Mesenteric fat pad (tissue), 1 donor: ENCODE results near the gene F8. TPM values are rescaled to one million over a fixed set of nuclear protein-coding genes. Genes with fewer than 3 reads are reported as not detected.

Experiments used
- DNase-seq: peaks from one replicate; pipeline ENCODE4 v3.0.0-alpha.2; 2020; ENCODE audit warnings: low spot score
- long read RNA-seq: library from polyadenylated mRNA; unstranded; transcript quantifications from one replicate; pipeline ENCODE4 v2.0.0, GENCODE V29; 2020
- total RNA-seq: library from RNA; stranded (reverse); fragmentation: NEBNext Ultra II Directional; extraction: Animal tissue kit (Norgen Biotek cat#: 25700); gene quantifications from one replicate; pipeline ENCODE4 v1.2.1, GENCODE V29; 2021
- donor health status: DM: yes; HTN: yes; CAD: no.

Gene F8
- total RNA-seq: 43.5 TPM
- long read RNA-seq, transcript F8-201 (5 exons, 2,620 nt): major isoform, 21 of 103 reads
- long read RNA-seq, partial matches to known transcripts: 39 of 103 reads
- long read RNA-seq, other reads (novel, unspliced or antisense): 43 of 103 reads

DNA sequence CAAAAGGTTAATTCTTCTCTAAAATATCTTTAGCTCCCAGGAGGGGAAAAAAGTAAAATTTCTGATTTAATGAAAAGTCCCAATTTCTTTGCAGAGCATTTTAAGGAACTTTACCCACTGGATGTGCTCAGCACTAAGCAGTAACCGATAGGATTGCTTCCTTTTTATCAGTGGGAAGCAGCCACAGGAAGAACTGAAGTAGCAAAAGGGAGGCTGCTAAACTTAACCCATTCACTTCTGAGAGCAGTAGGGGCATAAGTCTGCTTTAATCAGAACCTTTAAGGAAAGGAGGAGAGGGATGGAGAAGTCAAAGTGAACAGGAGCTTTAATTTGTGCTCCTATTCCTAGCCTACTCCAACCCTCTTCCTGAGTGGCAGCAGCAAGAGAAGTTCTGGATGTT is at the start of gene F8:
Gene F8, minus strand, starts transcription at position 139 of the 400 bp plus-strand sequence. CDS start 171 bp downstream, outside the sequence.
- no peak for DNase-seq

GRCh38 chrX:155071694-155072280 is 49.3 kb upstream of the F8 start:
- no peak for DNase-seq

GRCh38 chrX:155070975-155071693 is 48.6 kb upstream of the F8 start, which contains the start of the genes BRCC3, CMC4 and MTCP1:
Gene BRCC3 (plus strand): TSS chrX:155071508. CDS start chrX:155071528, 20 bp downstream.
Gene CMC4 (minus strand): TSS chrX:155071136. CDS start chrX:155064023, 7,113 bp downstream.
Gene MTCP1 (minus strand): TSS chrX:155071136. CDS start chrX:155066010, 5,126 bp downstream.
- DNase-seq: peak; percentile 94

- DNase-seq: no peak
These were observed 48.1 kb upstream of the F8 start for GRCh38 chrX:155070663-155070974.

DNA sequence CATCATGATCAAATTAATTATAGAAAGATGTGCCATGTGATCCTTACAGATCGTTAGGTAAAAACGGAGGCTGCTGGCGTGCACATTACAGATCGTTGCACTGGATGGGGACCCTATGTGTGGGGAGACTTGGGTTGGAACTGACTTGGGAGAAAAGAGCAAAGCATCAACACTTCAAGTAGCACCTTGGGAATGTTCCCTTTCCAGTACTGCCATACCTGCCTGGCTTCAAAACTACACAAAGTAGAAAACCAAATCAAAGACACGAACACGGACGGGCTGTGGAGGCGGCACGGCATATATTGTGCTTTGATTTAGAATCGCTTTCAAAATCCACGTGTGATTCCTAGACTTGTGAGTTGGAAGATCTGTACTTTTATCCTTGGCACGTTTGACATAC is 47.5 kb upstream of the F8 start:
- no peak for DNase-seq

DNA sequence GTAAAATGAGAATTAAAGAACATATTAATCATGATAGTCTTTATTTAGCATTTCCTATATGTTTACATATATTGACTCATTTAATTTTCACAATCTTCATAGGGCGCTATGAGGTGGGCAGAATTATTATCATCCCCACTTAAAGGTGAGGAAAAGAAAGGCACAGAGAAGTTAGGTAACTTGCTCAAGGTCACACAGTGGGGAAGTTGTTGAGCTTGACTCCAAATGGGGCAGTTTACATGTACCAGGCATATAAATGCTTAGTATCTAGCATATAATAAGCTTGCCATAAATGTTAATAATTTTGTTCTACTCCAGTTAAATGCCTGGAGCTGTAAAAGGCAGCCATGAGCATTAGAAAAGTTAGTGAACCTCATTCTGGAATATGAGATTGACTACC is 46.9 kb upstream of the F8 start:
- no peak for DNase-seq

DNA sequence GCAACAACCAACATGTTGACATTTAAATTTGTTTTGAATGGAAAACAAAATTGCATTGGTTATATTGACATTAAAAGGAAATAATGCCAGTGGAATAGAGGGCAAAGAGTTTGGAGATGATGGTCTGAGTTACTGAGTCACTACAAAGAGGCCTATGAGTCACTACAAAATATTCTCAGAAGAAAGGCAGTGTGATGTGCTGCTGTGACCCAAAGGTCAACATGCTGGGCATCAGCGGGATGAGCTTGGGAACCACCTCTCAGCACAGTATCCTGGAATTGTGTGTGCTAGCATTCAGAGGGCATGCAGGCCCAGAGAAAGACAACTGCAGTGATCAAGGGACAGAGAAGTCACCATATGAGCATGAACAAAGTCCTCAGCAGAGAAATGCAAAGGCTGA is 45.6 kb upstream of the F8 start:
- DNase-seq: no peak

- DNase-seq: no peak
These were observed 42.7 kb upstream of the F8 start for GRCh38 chrX:155065035-155065734.

DNA sequence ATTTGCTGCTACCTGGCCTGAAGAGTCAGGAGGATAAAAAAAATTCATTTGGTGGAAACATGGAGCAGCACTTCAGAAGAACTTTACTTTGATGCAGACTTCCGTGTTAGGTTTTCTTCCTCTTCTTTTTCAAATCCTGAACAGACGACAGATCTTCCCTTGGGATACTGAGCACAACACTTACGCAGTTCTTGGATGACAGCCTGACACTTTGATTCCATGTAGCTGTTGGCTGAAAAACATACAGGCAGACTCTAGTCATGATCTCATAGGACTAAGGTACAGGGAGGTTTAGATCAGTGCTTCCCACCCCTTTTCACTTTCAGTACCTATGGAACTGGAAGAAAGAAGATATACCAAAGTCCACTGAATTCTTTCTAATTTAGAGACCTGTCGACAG is 39.2 kb upstream of the F8 start:
- no peak for DNase-seq

- DNase-seq: no peak
These were observed 34.6 kb upstream of the F8 start for GRCh38 chrX:155056877-155057792.

DNA sequence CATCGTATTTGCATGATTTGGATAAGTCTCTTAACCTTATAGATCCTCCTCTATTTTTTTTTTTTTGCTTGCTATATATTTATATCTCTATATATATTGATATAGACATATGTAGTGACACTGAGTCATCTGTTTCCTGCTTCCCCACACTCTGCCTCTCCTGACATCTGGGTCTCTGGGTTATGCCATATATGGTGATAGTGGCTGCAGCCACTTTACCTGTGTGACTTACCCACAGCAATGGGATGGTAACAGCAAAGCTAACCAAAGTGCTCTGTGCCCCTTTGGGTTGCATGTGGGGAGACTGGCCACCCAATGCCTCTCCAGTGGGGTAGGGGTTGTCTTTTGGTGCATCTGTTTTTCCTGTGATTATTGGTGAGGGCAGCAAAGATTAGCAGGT is 33.9 kb upstream of the F8 start:
- no peak for DNase-seq

- DNase-seq: no peak
These were observed 33.0 kb upstream of the F8 start for GRCh38 chrX:155055494-155055893.

DNA sequence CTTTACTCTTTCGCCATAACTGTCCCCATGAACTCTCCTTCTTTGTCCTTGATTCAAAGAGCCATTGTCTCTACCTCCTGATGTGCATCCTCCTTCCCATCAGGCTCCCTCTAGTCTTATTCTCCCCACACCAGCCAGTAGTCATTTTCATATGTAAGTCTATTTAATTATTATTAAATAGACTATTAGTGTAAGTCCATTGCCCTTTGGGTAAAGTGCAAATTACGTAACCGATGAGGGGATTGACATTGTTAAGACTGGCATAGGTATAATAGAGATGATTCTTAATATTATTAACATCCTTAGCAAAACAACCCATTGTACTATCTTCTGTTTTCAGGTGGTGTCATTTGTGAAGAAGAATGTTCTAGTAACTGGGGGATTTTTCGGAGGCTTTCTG is 31.7 kb upstream of the F8 start:
- no peak for DNase-seq

- no peak for DNase-seq
These were observed 31.1 kb upstream of the F8 start for GRCh38 chrX:155053656-155054055.

- DNase-seq: no peak
These were observed 30.4 kb upstream of the F8 start for GRCh38 chrX:155052738-155053498.

DNA sequence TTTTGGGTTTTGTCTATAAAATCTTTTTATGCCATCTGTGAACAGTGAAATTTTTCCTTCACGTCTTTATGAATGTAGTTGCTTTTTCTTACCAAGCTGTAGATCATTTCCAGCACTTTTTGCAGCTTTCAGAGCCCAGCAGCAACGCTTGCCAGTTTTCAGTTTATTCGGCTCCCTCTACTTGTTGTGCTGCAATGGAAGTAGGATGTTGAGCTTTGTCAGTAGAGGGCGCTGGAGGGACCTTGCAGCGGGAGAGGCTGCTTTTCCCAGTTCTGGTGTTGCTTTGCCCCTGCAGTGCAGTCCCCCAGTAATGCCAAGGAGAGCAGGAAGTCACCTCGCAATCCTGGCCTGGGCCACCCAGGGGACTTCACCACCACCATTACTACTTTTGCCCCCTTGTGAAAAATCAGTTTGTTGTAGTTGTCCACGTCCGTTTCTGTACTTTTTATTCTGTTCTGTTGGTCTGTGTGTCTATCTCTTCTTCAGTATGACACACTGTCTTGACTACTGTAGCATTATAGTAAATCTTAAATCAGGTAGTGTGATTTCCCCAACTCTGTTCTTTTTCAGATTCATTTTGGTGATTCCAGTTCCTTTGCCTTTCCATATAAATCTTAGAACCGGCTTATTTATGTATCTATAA is 26.6 kb upstream of the F8 start:
- no peak for DNase-seq

DNA sequence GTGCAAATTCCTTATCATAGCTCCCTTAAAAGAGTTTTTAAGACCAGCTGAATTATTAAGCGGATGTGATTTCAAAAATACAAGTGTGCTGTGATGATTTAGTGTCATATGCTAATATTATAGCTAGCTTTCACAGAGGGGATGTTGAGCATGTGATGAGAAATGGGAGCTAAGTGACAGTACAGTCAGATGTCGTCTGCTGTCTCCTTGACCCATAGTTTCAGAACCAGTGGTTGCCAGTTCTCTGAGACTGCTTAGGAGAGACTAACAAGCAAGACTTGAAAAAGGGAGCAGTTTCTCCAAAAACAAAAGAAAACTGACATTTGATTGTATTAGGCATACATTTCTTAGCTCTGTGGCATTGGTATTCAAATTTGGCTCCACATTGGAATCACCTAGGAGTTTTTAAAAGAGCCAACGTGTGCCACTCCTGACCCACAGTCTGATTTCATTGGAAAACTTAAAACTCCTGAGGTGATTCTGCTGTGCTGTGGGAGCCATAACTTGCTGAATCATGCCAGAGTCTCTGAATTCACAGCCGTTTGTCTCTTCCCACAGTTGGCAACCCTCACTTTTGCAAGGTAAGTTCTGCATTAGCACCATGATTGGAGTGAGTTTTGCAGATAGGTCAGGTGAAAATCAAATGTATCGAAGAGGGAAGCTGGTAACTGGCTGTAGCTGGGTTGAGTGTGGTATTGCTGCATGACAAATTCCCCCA is 24.4 kb upstream of the F8 start:
- no peak for DNase-seq

DNA sequence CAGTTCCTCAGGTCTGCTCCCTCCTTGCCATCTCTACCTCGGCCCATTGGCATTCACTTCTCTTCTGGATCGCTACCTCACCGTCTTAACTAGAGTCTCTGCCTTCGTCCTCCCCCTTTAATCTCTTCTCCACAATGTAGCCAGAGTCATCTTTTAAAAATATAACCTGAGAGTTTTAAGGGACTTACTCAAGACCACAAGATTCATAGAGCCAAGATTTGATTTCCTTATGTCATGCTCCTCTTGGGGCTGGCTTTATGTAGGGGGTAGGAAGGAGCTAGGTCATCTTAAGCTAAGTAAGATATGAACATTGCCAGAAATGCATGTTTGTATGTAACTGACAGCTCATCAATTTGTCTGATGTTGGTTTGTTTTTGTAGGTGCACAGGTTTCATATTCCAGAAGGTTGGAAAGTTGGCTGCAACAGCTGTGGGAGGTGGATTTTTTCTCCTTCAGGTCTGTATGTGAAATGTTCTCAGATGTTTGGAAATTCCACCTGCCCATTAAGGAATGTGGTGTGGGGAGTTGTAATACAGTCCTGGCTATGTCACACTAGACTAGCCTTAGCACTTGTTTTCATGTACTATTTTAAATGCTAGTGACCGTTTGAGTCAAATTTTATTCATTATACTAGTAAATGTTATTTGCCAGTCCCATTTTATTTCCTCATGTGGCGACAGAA is 23.7 kb upstream of the F8 start:
- DNase-seq: no peak

DNA sequence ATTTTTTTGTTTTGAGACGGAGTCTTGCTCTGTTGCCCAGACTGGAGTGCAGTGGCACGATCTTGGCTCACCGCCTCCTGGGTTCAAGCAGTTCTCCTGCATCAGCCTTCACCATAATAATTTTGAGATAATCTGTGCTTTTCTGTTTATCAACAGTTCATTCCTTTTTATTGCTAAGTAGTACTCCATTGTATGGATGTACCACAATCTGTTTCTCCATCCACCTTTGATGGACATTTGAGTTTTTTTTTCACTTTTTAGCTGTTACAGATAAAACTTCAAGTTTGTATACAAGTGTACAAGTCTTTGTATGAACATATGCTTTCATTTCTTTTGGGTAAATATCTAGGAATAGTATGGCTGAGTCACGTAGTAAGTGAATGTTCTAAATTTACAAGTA is 13.2 kb upstream of the F8 start:
- no peak for DNase-seq
